ENCODE results near the gene VSTM4. TPM values are rescaled to one million over a fixed set of nuclear protein-coding genes. Genes with fewer than 3 reads are reported as not detected.

Gene VSTM4
- total RNA-seq, 1 experiment from 2014 or later, result not detected

DNA sequence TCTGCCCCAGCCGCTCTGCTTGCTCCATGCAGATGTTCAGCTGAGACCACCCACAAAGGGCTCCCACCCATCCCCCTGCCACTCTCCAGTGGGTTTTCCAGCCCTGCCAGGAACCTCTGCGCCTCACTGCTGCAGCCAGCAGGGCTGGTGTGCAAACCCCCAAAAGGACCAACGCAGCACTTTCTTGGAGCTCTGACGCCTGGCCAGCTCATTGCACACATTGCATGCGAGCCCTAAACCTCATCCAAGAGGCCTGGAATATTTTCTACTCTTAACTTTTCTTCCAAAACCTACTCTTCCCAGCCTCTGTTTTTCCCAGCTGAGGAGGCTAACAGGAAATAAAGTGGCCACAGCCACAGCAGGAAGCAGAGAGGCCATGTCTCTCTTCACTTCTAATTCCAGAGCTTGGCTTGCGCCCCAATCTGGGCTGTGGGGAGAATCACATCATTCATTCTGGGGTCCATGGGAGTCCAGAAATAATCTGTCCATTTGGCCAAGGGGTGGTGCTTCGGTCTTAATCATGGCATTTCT, 23.1 kb upstream of the VSTM4 start:
- BruUV-seq (replicated peaks), result no TSS peak
- intact Hi-C loops (cut with micrococcal nuclease; ENCODE audit: unreplicated experiment), result no loop called here
- TF ChIP-seq, protein P1, sequence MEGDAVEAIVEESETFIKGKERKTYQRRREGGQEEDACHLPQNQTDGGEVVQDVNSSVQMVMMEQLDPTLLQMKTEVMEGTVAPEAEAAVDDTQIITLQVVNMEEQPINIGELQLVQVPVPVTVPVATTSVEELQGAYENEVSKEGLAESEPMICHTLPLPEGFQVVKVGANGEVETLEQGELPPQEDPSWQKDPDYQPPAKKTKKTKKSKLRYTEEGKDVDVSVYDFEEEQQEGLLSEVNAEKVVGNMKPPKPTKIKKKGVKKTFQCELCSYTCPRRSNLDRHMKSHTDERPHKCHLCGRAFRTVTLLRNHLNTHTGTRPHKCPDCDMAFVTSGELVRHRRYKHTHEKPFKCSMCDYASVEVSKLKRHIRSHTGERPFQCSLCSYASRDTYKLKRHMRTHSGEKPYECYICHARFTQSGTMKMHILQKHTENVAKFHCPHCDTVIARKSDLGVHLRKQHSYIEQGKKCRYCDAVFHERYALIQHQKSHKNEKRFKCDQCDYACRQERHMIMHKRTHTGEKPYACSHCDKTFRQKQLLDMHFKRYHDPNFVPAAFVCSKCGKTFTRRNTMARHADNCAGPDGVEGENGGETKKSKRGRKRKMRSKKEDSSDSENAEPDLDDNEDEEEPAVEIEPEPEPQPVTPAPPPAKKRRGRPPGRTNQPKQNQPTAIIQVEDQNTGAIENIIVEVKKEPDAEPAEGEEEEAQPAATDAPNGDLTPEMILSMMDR (IDR thresholded peaks at IDR 0.05; ENCODE audit: unreplicated experiment), result no peak
- H3K4me1 Mint-ChIP-seq (ENCODE audit: low read depth, unreplicated experiment), result no peaks in the 10 kb centered on the region
- H3K9me3 Mint-ChIP-seq (ENCODE audit: low read depth, unreplicated experiment), result no peaks in the 10 kb centered on the region
- H3K36me3 Mint-ChIP-seq (ENCODE audit: insufficient read depth, unreplicated experiment), result no peaks in the 10 kb centered on the region
- peaks cover 73% of the 10 kb centered on the region for H3K27me3 Mint-ChIP-seq (ENCODE audit: unreplicated experiment)
- CTCF ChIA-PET, result no interaction called here
- H3K4me3 Mint-ChIP-seq (ENCODE audit: low read depth, unreplicated experiment), result no peak overlapping the region
- no peak for DNase-seq
- H3K27ac Mint-ChIP-seq (ENCODE audit: unreplicated experiment), result no peak overlapping the region

GRCh38 chr10:49136525-49136924, 21.2 kb upstream of the VSTM4 start:
- CTCF ChIA-PET, result no interaction called here
- Mint-ChIP-seq H3K27me3 (ENCODE audit: unreplicated experiment) (peaks cover 57% of the 10 kb centered on the region), H3K36me3 (ENCODE audit: insufficient read depth, unreplicated experiment) (no peaks in the 10 kb centered on the region), H3K4me1 (ENCODE audit: low read depth, unreplicated experiment) (no peaks in the 10 kb centered on the region), H3K27ac (ENCODE audit: unreplicated experiment) (no peak overlapping the region), H3K9me3 (ENCODE audit: low read depth, unreplicated experiment) (no peaks in the 10 kb centered on the region), H3K4me3 (ENCODE audit: low read depth, unreplicated experiment) (no peak overlapping the region)
- TF ChIP-seq, protein P1 (IDR thresholded peaks at IDR 0.05; ENCODE audit: unreplicated experiment), result no peak
- intact Hi-C loops (cut with micrococcal nuclease; ENCODE audit: unreplicated experiment), result no loop called here
- no TSS peak for BruUV-seq (replicated peaks)
- DNase-seq, result no peak

DNA sequence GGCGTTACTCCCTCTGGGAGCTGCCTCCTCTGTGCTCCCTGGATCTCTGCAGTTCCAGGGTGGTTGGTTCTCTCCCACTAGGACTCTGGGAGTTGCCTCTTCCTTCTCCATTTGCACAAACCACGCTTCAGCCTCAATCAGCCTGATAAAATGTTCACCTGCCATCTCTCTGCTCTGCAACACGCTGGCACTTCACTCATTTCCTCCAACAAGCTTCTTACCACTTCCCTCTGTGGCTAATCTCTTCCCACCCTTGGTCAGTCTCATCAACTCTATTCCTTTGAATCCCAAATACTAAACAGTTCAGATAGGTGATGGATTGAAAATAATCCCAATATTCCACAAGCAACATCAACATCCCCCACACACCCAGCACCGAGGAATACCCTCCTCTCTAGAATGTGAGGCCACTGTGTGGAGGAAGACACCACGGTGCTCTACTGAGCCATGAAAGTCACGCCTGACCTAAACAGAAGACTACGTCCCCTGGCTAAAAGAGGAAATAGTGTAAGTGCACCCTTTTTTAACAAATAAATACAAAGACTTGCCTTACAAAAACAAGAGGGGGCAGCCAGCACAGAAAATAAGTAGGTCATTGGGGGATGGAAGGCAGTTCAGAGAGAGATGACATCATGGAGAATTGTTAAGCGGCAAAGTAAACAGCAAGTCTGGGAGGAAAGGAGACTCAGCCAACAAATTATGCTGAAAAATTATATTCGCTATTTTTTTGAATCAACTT, 20.4 kb upstream of the VSTM4 start:
- CTCF ChIA-PET, result no interaction called here
- H3K4me1 Mint-ChIP-seq (ENCODE audit: low read depth, unreplicated experiment), result no peaks in the 10 kb centered on the region
- no peaks in the 10 kb centered on the region for H3K36me3 Mint-ChIP-seq (ENCODE audit: insufficient read depth, unreplicated experiment)
- H3K27me3 Mint-ChIP-seq (ENCODE audit: unreplicated experiment), result peaks cover 50% of the 10 kb centered on the region
- no peak overlapping the region for H3K4me3 Mint-ChIP-seq (ENCODE audit: low read depth, unreplicated experiment)
- intact Hi-C loops (cut with micrococcal nuclease; ENCODE audit: unreplicated experiment), result no loop called here
- H3K27ac Mint-ChIP-seq (ENCODE audit: unreplicated experiment), result no peak overlapping the region
- no peak for DNase-seq
- no peaks in the 10 kb centered on the region for H3K9me3 Mint-ChIP-seq (ENCODE audit: low read depth, unreplicated experiment)
- TF ChIP-seq, protein P1 (IDR thresholded peaks at IDR 0.05; ENCODE audit: unreplicated experiment), result no peak
- BruUV-seq (replicated peaks), result no TSS peak

DNA sequence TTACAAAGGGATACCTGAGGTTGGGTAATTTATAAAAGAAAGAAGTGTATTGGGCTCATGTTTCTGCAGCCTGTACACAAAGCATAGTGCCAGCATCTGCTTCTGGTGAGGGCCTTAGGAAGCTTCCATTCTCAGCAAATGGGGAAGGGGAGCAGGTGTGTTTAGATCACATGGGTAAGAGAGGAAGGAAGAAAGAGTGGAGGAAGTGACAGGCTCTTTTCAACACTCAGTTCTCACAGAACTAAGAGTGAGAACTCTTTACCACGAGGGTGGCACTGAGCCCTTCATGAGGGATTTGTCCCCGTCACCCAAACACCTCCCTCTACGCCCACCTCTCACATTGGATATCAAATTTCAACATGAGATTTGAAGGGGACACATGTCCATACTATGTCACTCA, 19.0 kb upstream of the VSTM4 start:
- H3K4me1 Mint-ChIP-seq (ENCODE audit: low read depth, unreplicated experiment), result no peaks in the 10 kb centered on the region
- CTCF ChIA-PET, result no interaction called here
- peaks cover 51% of the 10 kb centered on the region for H3K27me3 Mint-ChIP-seq (ENCODE audit: unreplicated experiment)
- intact Hi-C loops (cut with micrococcal nuclease; ENCODE audit: unreplicated experiment), result no loop called here
- H3K4me3 Mint-ChIP-seq (ENCODE audit: low read depth, unreplicated experiment), result no peak overlapping the region
- H3K36me3 Mint-ChIP-seq (ENCODE audit: insufficient read depth, unreplicated experiment), result no peaks in the 10 kb centered on the region
- TF ChIP-seq, protein P1 (IDR thresholded peaks at IDR 0.05; ENCODE audit: unreplicated experiment), result no peak
- no peaks in the 10 kb centered on the region for H3K9me3 Mint-ChIP-seq (ENCODE audit: low read depth, unreplicated experiment)
- BruUV-seq (replicated peaks), result no TSS peak
- H3K27ac Mint-ChIP-seq (ENCODE audit: unreplicated experiment), result no peak overlapping the region
- no peak for DNase-seq
